PC-3 (cell line): ENCODE results near the gene OTOS. TPM values are rescaled to one million over a fixed set of nuclear protein-coding genes. Genes with fewer than 3 reads are reported as not detected.

Source experiments
- ATAC-seq: fragments of 200-7000 bp; cut with Tn5 transposase; 2 replicates; pipeline ENCODE4 v1.9.1; 2020; ENCODE audit warnings: mild to moderate bottlenecking, moderate library complexity
- BruUV-seq: library from RNA; stranded (reverse); fragments of 400-500 nt; replicated peaks from 2 replicates; lab custom pipeline; 2021; lab: Mats Ljungman, UMichigan
- CTCF ChIA-PET: fragments of 300-600 bp; sonication (Branson Sonifier 250); formaldehyde crosslinking; loops from one replicate; lab custom pipeline; 2022; ENCODE audit warnings: antibody characterized with exemption; lab: Charles Lee
- POLR2A ChIA-PET: fragments of 300-600 bp; sonication (Branson Sonifier 250); formaldehyde crosslinking; loops from one replicate; lab custom pipeline; 2022; ENCODE audit warnings: antibody characterized with exemption; ENCODE audit not compliant: unreplicated experiment; lab: Charles Lee
- DNase-seq: peaks from one replicate; pipeline ENCODE4 v3.0.0-alpha.2; 2015
- H2AFZ ChIP-seq: fragments of 300-600 bp; sonication (generic); 2 replicates; pipeline ENCODE4 v1.6.0; 2016; ENCODE audit warnings: antibody characterized with exemption, low read length
- H3F3A ChIP-seq: fragments of 300-600 bp; sonication (generic); one replicate; pipeline ENCODE4 v1.6.0; 2017; ENCODE audit warnings: antibody characterized with exemption, low read length, control low read depth, mild to moderate bottlenecking; ENCODE audit not compliant: unreplicated experiment
- H3K27ac ChIP-seq: fragments of 300-600 bp; sonication (generic); 2 replicates; pipeline ENCODE4 v1.5.1; 2016; ENCODE audit warnings: mild to moderate bottlenecking, low read length
- H3K27me3 ChIP-seq: fragments of 300-600 bp; sonication (generic); 2 replicates; pipeline ENCODE4 v1.6.1; 2016; ENCODE audit warnings: low read length, mixed read lengths
- H3K36me3 ChIP-seq: fragments of 300-600 bp; sonication (generic); 2 replicates; pipeline ENCODE4 v1.6.1; 2016; ENCODE audit warnings: low read depth, mixed run types, low read length, mixed read lengths
- H3K4me1 ChIP-seq: fragments of 300-600 bp; sonication (generic); 2 replicates; pipeline ENCODE4 v1.5.1; 2016; ENCODE audit warnings: low read length; ENCODE audit not compliant: insufficient read depth
- H3K4me2 ChIP-seq: fragments of 300-600 bp; sonication (generic); 2 replicates; pipeline ENCODE4 v1.6.0; 2016; ENCODE audit warnings: low read length
- H3K4me3 ChIP-seq: fragments of 300-600 bp; sonication (generic); 2 replicates; pipeline ENCODE4 v1.5.1; 2016; ENCODE audit warnings: mild to moderate bottlenecking, low read length, mixed read lengths
- H3K79me2 ChIP-seq: fragments of 300-600 bp; sonication (generic); 2 replicates; pipeline ENCODE4 v1.6.1; 2017; ENCODE audit warnings: low read length, mixed read lengths
- H3K9ac ChIP-seq: fragments of 300-600 bp; sonication (generic); 2 replicates; pipeline ENCODE4 v1.6.0; 2016; ENCODE audit warnings: mild to moderate bottlenecking, low read length
- H3K9me2 ChIP-seq: fragments of 300-600 bp; sonication (generic); replicated peaks from 2 replicates; pipeline ENCODE4 v1.6.1; 2016; ENCODE audit warnings: mixed run types, low read length, mixed read lengths
- H3K9me3 ChIP-seq: fragments of 300-600 bp; sonication (generic); 2 replicates; pipeline ENCODE4 v1.6.1; 2016; ENCODE audit warnings: low read length, mixed read lengths
- H4K20me1 ChIP-seq: fragments of 300-600 bp; sonication (generic); 2 replicates; pipeline ENCODE4 v1.6.1; 2016; ENCODE audit warnings: low read length, mixed read lengths
- CTCF ChIP-seq: fragments of 300-600 bp; sonication (generic); conservative IDR thresholded peaks from 2 replicates; pipeline ENCODE4 v1.5.1; 2017; ENCODE audit warnings: antibody characterized with exemption, low read depth, mild to moderate bottlenecking, low read length
- EZH2 ChIP-seq: fragments of 300-600 bp; sonication (generic); IDR thresholded peaks from one replicate; pipeline ENCODE4 v1.6.1; 2017; ENCODE audit warnings: antibody characterized with exemption, mild to moderate bottlenecking, low read length; ENCODE audit not compliant: unreplicated experiment
- EZH2phosphoT487 ChIP-seq: fragments of 300-600 bp; sonication (generic); IDR thresholded peaks from 2 replicates; pipeline ENCODE4 v1.6.1; 2018; ENCODE audit warnings: mild to moderate bottlenecking, antibody characterized with exemption, low read length, borderline replicate concordance
- intact Hi-C: fragments of 100-400 bp; cut with micrococcal nuclease; formaldehyde crosslinking; loops from 2 replicates; pipeline ENCODE4 v1.9.0; 2023
- total RNA-seq: library from RNA; depleted of rRNA; stranded (reverse); fragments of >200 nt; gene quantifications from 2 replicates; pipeline ENCODE4 v1.2.3, GENCODE V29; 2014

The OTOS gene
- total RNA-seq, 1 experiment from 2014 or later: not detected

DNA sequence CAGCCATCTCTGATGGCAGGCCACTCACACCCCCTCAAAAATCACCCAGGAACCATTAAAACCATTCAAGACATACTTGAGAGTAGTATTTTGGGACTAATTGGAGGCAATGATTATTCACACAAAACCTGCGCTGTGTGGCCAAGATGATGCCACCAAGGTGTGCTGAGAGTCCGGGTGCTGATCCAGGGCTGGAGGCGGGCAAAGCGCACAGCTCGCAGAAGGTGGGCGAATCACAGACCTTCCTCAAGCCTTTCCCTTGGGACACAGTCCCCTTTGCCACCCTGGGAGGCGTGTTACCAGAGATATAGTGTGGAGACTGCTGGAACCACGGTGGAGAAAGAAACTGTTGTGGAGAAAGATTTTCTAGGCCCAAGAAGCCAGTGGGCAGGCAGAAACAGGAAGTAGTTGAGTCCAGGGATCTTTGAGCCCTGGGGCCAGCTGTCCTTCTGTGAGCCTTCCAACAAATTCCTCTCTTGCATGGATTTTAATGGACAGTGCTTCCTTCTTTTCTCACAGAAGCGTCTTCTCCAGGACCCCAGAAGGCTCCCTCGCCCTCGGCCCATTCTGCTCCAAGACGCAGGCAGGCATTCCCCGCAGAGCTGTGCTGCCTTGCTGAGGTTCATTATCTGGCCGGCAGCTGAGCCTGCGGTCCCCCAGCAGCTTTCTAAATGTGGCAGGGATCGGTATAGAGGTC is 12.4 kb downstream of the OTOS start:
- ATAC-seq (no peak), DNase-seq (no peak)
- Histone ChIP-seq H3K9ac (no peak overlapping the region), H4K20me1 (no peaks in the 10 kb centered on the region), H3K27ac (no peak overlapping the region), H3K4me1 (no peaks in the 10 kb centered on the region), H3K9me3 (no peaks in the 10 kb centered on the region), H3K4me3 (no peak overlapping the region), H3K36me3 (peaks cover 19% of the 10 kb centered on the region), H3K9me2 (no peaks in the 10 kb centered on the region), H3K79me2 (no peaks in the 10 kb centered on the region), H3F3A (no peaks in the 10 kb centered on the region), H2AFZ (no peak overlapping the region), H3K4me2 (no peak overlapping the region), H3K27me3 (no peaks in the 10 kb centered on the region)
- no TSS peak for BruUV-seq
- TF ChIP-seq EZH2phosphoT487: no peak
- no peak for TF ChIP-seq EZH2
- TF ChIP-seq CTCF: no peak
- ChIA-PET POLR2A (no interaction called here), CTCF (no interaction called here)
- intact Hi-C loops: no loop called here

GRCh38 chr2:240127191-240127750 is 13.2 kb downstream of the OTOS start:
- ChIA-PET POLR2A (no interaction called here), CTCF (no interaction called here)
- Histone ChIP-seq H3F3A (no peaks in the 10 kb centered on the region), H3K4me1 (no peaks in the 10 kb centered on the region), H3K79me2 (no peaks in the 10 kb centered on the region), H3K9ac (no peak overlapping the region), H3K9me2 (no peaks in the 10 kb centered on the region), H3K4me2 (no peak overlapping the region), H2AFZ (no peak overlapping the region), H3K9me3 (no peaks in the 10 kb centered on the region), H3K4me3 (no peak overlapping the region), H3K27me3 (no peaks in the 10 kb centered on the region), H4K20me1 (no peaks in the 10 kb centered on the region), H3K27ac (no peak overlapping the region), H3K36me3 (peaks cover 16% of the 10 kb centered on the region; the same call in 1 of the 2 replicates)
- DNase-seq (no peak), ATAC-seq (no peak)
- TF ChIP-seq EZH2 (no peak), EZH2phosphoT487 (no peak), CTCF (no peak)
- BruUV-seq: no TSS peak
- intact Hi-C loops: no loop called here

DNA sequence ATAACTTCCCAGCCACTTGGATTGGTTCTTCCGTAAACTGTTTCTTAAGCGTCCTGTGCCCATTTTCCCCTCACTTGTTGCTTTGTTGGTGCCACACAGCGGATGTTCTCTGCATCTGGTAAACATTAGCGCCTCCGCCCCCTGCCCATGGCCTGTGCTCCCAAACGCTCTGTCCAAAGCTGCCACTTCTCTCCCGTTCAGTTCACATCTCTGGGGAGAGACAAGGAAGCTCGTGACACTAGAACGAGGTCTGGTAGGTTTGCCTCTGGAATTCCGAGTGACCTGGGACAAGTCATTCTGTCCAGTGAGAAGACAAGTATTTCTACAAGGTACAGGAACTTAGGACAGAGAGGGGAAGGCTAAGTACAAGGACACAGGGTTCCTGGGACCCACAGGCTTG is 13.7 kb downstream of the OTOS start:
- BruUV-seq: no TSS peak
- ATAC-seq: no peak

More for the DNA sequence above, 13.7 kb downstream of the OTOS start:
- CTCF ChIA-PET: no interaction called here
- H2AFZ ChIP-seq: no peak overlapping the region
- H3K9me2 ChIP-seq: no peaks in the 10 kb centered on the region
- H3K4me2 ChIP-seq: no peak overlapping the region
- no peak overlapping the region for H3K27ac ChIP-seq
- TF ChIP-seq CTCF (no peak), EZH2 (no peak), EZH2phosphoT487 (no peak)
- H4K20me1 ChIP-seq: no peaks in the 10 kb centered on the region
- H3K27me3 ChIP-seq: no peaks in the 10 kb centered on the region
- no peak overlapping the region for H3K9ac ChIP-seq
- no peaks in the 10 kb centered on the region for H3K4me1 ChIP-seq
- no peak overlapping the region for H3K4me3 ChIP-seq
- H3F3A ChIP-seq: no peaks in the 10 kb centered on the region
- intact Hi-C loops: no loop called here
- POLR2A ChIA-PET: no interaction called here
- no peak for DNase-seq
- H3K9me3 ChIP-seq: no peaks in the 10 kb centered on the region
- peaks cover 12% of the 10 kb centered on the region; the same call in 1 of the 2 replicates for H3K36me3 ChIP-seq
- no peaks in the 10 kb centered on the region for H3K79me2 ChIP-seq
